Endothelial cell of umbilical vein (primary cell): ENCODE measurements around the gene MCRIP2. TPM values are rescaled to one million over a fixed set of nuclear protein-coding genes. Genes with fewer than 3 reads are reported as not detected.

ENCODE experiments used
- BruUV-seq: library from RNA; stranded (reverse); fragments of 400-500 nt; replicated peaks from 2 replicates; lab custom pipeline; 2021; lab: Mats Ljungman, UMichigan
- CTCF ChIA-PET: fragments of 300-600, 350-600 bp; sonication (Branson Sonifier 250); formaldehyde crosslinking; loops from one replicate; lab custom pipeline; 2021; ENCODE audit warnings: antibody characterized with exemption, inconsistent platforms; lab: Charles Lee
- POLR2A ChIA-PET: fragments of 300-600, 350-600 bp; sonication (Branson Sonifier 250); formaldehyde crosslinking; loops from one replicate; lab custom pipeline; 2021; ENCODE audit warnings: antibody characterized with exemption, inconsistent platforms; lab: Charles Lee
- DNase-seq: peaks from one replicate; pipeline ENCODE4 v3.0.0-alpha.2; 2011; ENCODE audit warnings: low read depth, low spot score
- FAIRE-seq: peaks from 2 replicates; lab custom pipeline; 2011; peaks lifted over from hg19 to GRCh38; lab: Jason Lieb, UNC
- H2AFZ ChIP-seq: 2 replicates; pipeline ENCODE4 v1.6.0; 2012; ENCODE audit warnings: low read depth, low read length, control low read depth, inconsistent platforms
- H3K27ac ChIP-seq: 2 replicates; pipeline ENCODE4 v1.5.1; 2011; ENCODE audit warnings: low read depth, mild to moderate bottlenecking, control low read depth, low read length, moderate library complexity; ENCODE audit not compliant: insufficient read depth
- H3K27me3 ChIP-seq, 2 experiments: 2 replicates each; pipeline versions ENCODE4 v1.6.0 to v1.6.1; 2011; ENCODE audit warnings: low read length in 2 of 2, mixed read lengths in 1 of 2; ENCODE audit not compliant: control insufficient read depth in 2 of 2, insufficient read depth in 2 of 2
- H3K36me3 ChIP-seq, 2 experiments: 2 replicates in 1 of 2; 3 replicates in 1 of 2; pipeline ENCODE4 v1.5.1; 2011; ENCODE audit warnings: low read length in 2 of 2, mild to moderate bottlenecking in 1 of 2, moderate library complexity in 1 of 2; ENCODE audit not compliant: control insufficient read depth in 2 of 2, insufficient read depth in 2 of 2; ENCODE audit errors: extremely low read depth in 1 of 2
- H3K4me1 ChIP-seq: 3 replicates; pipeline ENCODE4 v1.5.1; 2011; ENCODE audit warnings: mild to moderate bottlenecking, low read length; ENCODE audit not compliant: control insufficient read depth, insufficient read depth; ENCODE audit errors: extremely low read depth
- H3K4me2 ChIP-seq: 2 replicates; pipeline ENCODE4 v1.6.1; 2011; ENCODE audit warnings: low read length, control low read depth, mixed read lengths; ENCODE audit not compliant: insufficient read depth
- H3K4me3 ChIP-seq, 3 experiments: fragments of 200-600 bp in 1 of 3; sonication (generic), shearing (Covaris generic) in 1 of 3; replicated peaks in 1 of 3; 2 replicates each; pipeline ENCODE4 v1.5.1; 2011 to 2016; ENCODE audit warnings: control low read depth in 3 of 3, low read length in 3 of 3, mild to moderate bottlenecking in 2 of 3, inconsistent platforms in 1 of 3, low read depth in 1 of 3, moderate library complexity in 1 of 3; ENCODE audit not compliant: insufficient read depth in 1 of 3
- H3K79me2 ChIP-seq: 2 replicates; pipeline ENCODE4 v1.6.0; 2012; ENCODE audit warnings: low read length, inconsistent platforms; ENCODE audit not compliant: control insufficient read depth, insufficient read depth
- H3K9ac ChIP-seq: replicated peaks from 2 replicates; pipeline ENCODE3; 2011; ENCODE audit warnings: low read length, control low read depth; ENCODE audit not compliant: insufficient read depth; ENCODE audit errors: extremely low read depth
- H3K9me1 ChIP-seq: replicated peaks from 3 replicates; pipeline ENCODE4 v1.6.0; 2011; ENCODE audit warnings: mild to moderate bottlenecking, low read length; ENCODE audit not compliant: control insufficient read depth, insufficient read depth; ENCODE audit errors: extremely low read depth
- H3K9me3 ChIP-seq: replicated peaks from 2 replicates; pipeline ENCODE4 v1.5.1; 2012; ENCODE audit warnings: low read length, inconsistent platforms; ENCODE audit not compliant: control insufficient read depth, insufficient read depth
- H4K20me1 ChIP-seq: replicated peaks from 2 replicates; pipeline ENCODE3; 2011; ENCODE audit warnings: mild to moderate bottlenecking, low read length; ENCODE audit not compliant: control insufficient read depth, insufficient read depth; ENCODE audit errors: extremely low read depth
- EZH2 ChIP-seq: IDR thresholded peaks from 2 replicates; pipeline ENCODE4 v1.6.1; 2012; ENCODE audit warnings: borderline replicate concordance, low read depth, mild to moderate bottlenecking, moderate library complexity, low read length, inconsistent platforms; ENCODE audit not compliant: severe bottlenecking
- FOS ChIP-seq: IDR thresholded peaks from 2 replicates; pipeline ENCODE4 v1.6.1; 2011; ENCODE audit warnings: mild to moderate bottlenecking, low read length, moderate library complexity, borderline replicate concordance; ENCODE audit not compliant: insufficient read depth
- GATA2 ChIP-seq: IDR thresholded peaks from 2 replicates; pipeline ENCODE4 v1.7.0; 2011; ENCODE audit warnings: low read depth, mild to moderate bottlenecking, moderate library complexity, mixed read lengths, low read length; ENCODE audit not compliant: insufficient read length, insufficient read depth
- JUN ChIP-seq: IDR thresholded peaks from 2 replicates; pipeline ENCODE4 v1.6.1; 2011; ENCODE audit warnings: borderline replicate concordance, low read depth; ENCODE audit not compliant: insufficient read length, insufficient read depth
- MAX ChIP-seq: IDR thresholded peaks from 2 replicates; pipeline ENCODE4 v1.6.1; 2011; ENCODE audit not compliant: insufficient read depth, insufficient read length
- MYC ChIP-seq: IDR thresholded peaks from one replicate; pipeline ENCODE4 v1.6.1; 2011; ENCODE audit warnings: mild to moderate bottlenecking, low read depth, low read length
- POLR2A ChIP-seq: IDR thresholded peaks from 2 replicates; pipeline ENCODE4 v1.6.1; 2012; ENCODE audit warnings: low read depth, mild to moderate bottlenecking, control low read depth, low read length
- POLR2AphosphoS5 ChIP-seq: IDR thresholded peaks from 2 replicates; pipeline ENCODE4 v1.6.1; 2012; ENCODE audit warnings: low read depth, mild to moderate bottlenecking, control low read depth, low read length, moderate library complexity; ENCODE audit not compliant: insufficient read depth
- dilution Hi-C: fragments of 300-500 bp; cut with MboI; formaldehyde crosslinking; loops from one replicate; pipeline ENCODE4 v1.15.0; 2019; ENCODE audit warnings: low sequenced_read_pairs; ENCODE audit not compliant: extremely low pct_ligation_motif_present
- intact Hi-C: fragments of 100-400 bp; cut with micrococcal nuclease; formaldehyde crosslinking; loops from one replicate; pipeline ENCODE4 v1.10.0; 2022
- polyA plus RNA-seq, 4 experiments: library from polyadenylated mRNA; depleted of rRNA in 3 of 4; stranded (reverse) in 3 of 4; unstranded in 1 of 4; fragments of >200 nt; gene quantifications; 2 replicates each; pipeline versions ENCODE4 v1.2.1 to v1.2.3, GENCODE V29; 2011 to 2012; ENCODE audit warnings: missing spikeins in 1 of 4
- total RNA-seq: library from RNA; stranded (reverse); gene quantifications from 2 replicates; pipeline ENCODE4 v1.2.3, GENCODE V29; 2021
- TF ChIP-seq, protein P1 (sequence below), 2 donors: IDR thresholded peaks; 1 replicate in 1 of 2; 2 replicates in 1 of 2; pipeline ENCODE4 v1.5.1; 2011; ENCODE audit warnings: low read length in 2 of 2, mild to moderate bottlenecking in 2 of 2, moderate library complexity in 2 of 2, control low read depth in 1 of 2, inconsistent platforms in 1 of 2, low read depth in 1 of 2; ENCODE audit not compliant: insufficient read depth in 1 of 2; ENCODE audit errors: extremely low read depth in 1 of 2

MCRIP2 gene
- total and polyA plus RNA-seq, 2 donors (not counting 3 experiments of a cell fraction or from before 2014, with no cell fraction given): 17.1 to 18.9 TPM

GRCh38 chr16:672371-672770, 30.7 kb downstream of the MCRIP2 start:
- no peak for DNase-seq
- ChIA-PET CTCF (no interaction called here), POLR2A (no interaction called here)
- Histone ChIP-seq H2AFZ (no peak overlapping the region), H3K4me2 (no peak overlapping the region), H3K9me1 (no peaks in the 10 kb centered on the region), H3K79me2 (peaks cover 18% of the 10 kb centered on the region), H4K20me1 (no peaks in the 10 kb centered on the region), H3K9me3 (no peaks in the 10 kb centered on the region), H3K4me1 (no peaks in the 10 kb centered on the region), H3K9ac (no peak overlapping the region), H3K27me3 (no peaks in the 10 kb centered on the region), H3K4me3 (no peak overlapping the region), H3K27ac (no peak overlapping the region), H3K36me3 (peaks cover 5 to 35% of the 10 kb centered on the region in 2 experiments)
- dilution Hi-C loops: no loop called here
- no peak for FAIRE-seq
- TF ChIP-seq EZH2: no peak
- no peak for TF ChIP-seq JUN
- TF ChIP-seq MAX: no peak
- no peak for TF ChIP-seq POLR2AphosphoS5
- TF ChIP-seq, protein P1, sequence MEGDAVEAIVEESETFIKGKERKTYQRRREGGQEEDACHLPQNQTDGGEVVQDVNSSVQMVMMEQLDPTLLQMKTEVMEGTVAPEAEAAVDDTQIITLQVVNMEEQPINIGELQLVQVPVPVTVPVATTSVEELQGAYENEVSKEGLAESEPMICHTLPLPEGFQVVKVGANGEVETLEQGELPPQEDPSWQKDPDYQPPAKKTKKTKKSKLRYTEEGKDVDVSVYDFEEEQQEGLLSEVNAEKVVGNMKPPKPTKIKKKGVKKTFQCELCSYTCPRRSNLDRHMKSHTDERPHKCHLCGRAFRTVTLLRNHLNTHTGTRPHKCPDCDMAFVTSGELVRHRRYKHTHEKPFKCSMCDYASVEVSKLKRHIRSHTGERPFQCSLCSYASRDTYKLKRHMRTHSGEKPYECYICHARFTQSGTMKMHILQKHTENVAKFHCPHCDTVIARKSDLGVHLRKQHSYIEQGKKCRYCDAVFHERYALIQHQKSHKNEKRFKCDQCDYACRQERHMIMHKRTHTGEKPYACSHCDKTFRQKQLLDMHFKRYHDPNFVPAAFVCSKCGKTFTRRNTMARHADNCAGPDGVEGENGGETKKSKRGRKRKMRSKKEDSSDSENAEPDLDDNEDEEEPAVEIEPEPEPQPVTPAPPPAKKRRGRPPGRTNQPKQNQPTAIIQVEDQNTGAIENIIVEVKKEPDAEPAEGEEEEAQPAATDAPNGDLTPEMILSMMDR (IDR thresholded peaks at IDR 0.05; ENCODE audit: extremely low read depth in 1 of 2, insufficient read depth in 1 of 2, low read depth in 1 of 2, low read length in 2 of 2): no peak
- TF ChIP-seq POLR2A: no peak
- TF ChIP-seq FOS: no peak
- TF ChIP-seq GATA2: no peak
- TF ChIP-seq MYC: no peak
- intact Hi-C loops: no loop called here
- no TSS peak for BruUV-seq
